ENCODE results near the gene KCNH8. TPM values are rescaled to one million over a fixed set of nuclear protein-coding genes. Genes with fewer than 3 reads are reported as not detected.
A peak's percentile ranks its signal among the peaks of the same experiment; 100 is the strongest.

Gene KCNH8
- total and polyA plus RNA-seq, 10 of the 15 experiments (the other 5 are each of a cell fraction or from before 2014, with no cell fraction given): under 0.01 to 0.18 (median 0.07) TPM; not detected in 2

- H3K27me3 ChIP-seq (replicated peaks in 1 of 2; ENCODE audit: control insufficient read depth in 2 of 2, insufficient read depth in 2 of 2, low read length in 1 of 2): peaks cover 0 to 7% of the 10 kb centered on the region in 2 experiments; a peak in 3 of 4 replicates
- RAD21 ChIA-PET (ENCODE audit: unreplicated experiment): no interaction called here
- BruUV-seq (replicated peaks): no TSS peak
- no peaks in the 10 kb centered on the region; the same call in 2 of the 3 replicates for H3K9me3 ChIP-seq (replicated peaks; ENCODE audit: control insufficient read depth, insufficient read depth, low read length)
- CTCF ChIA-PET: interaction anchor here (0.6 to 1.0 kb wide), 2 partner anchors 200 to 1069 kb away, joined by 3 read pairs; no protein-coding TSS in a partner anchor
- POLR2A ChIA-PET: no interaction called here
- H3K4me1 ChIP-seq (ENCODE audit: control insufficient read depth, insufficient read depth, low read length): no peaks in the 10 kb centered on the region
- no peak overlapping the region for H2AFZ ChIP-seq (ENCODE audit: control insufficient read depth, low read depth, low read length)
- H3K27ac ChIP-seq (ENCODE audit: control insufficient read depth, insufficient read depth): no peak overlapping the region
- no peaks in the 10 kb centered on the region for H3K79me2 ChIP-seq (ENCODE audit: control insufficient read depth, insufficient read depth, low read length)
- in situ Hi-C loops (cut with MboI) (no loop called here), intact Hi-C loops (cut with micrococcal nuclease; ENCODE audit: unreplicated experiment) (no loop called here)
- FAIRE-seq: no peak
- SMC1A ChIA-PET (ENCODE audit: uncharacterized antibody, unreplicated experiment): no interaction called here
- no peak overlapping the region for H3K9ac ChIP-seq (ENCODE audit: control insufficient read depth, insufficient read depth, low read length)
- TF ChIP-seq ATF7 (IDR thresholded peaks at IDR 0.05; ENCODE audit: low read depth) (no peak), RUNX3 (IDR thresholded peaks at IDR 0.05; ENCODE audit: low read length) (no peak), RELA (IDR thresholded peaks at IDR 0.05; ENCODE audit: borderline replicate concordance, partially characterized antibody) (no peak), REST (IDR thresholded peaks at IDR 0.05; ENCODE audit: low read depth, low read length) (peak; percentile 82)
- no peak overlapping the region for H3K4me2 ChIP-seq (ENCODE audit: control insufficient read depth, insufficient read depth)
- H3K4me3 ChIP-seq: no peak overlapping the region
- 0% methylated on average over 6 of the region's 6 CpGs for WGBS (ENCODE audit: insufficient coverage, insufficient replicate concordance, low lambda C conversion rate, missing lambda C conversion rate)
- H3K36me3 ChIP-seq (ENCODE audit: control insufficient read depth in 2 of 2, insufficient read depth in 2 of 2, low read length in 1 of 2): no peaks in the 10 kb centered on the region
- H4K20me1 ChIP-seq (ENCODE audit: control insufficient read depth, insufficient read depth): no peaks in the 10 kb centered on the region
- no peak for DNase-seq (ENCODE audit: low read depth, low spot score)
- ATAC-seq: no peak
These were observed 1.1 kb downstream of the KCNH8 start for GRCh38 chr3:19149368-19149767.
